ENCODE data around the gene CD3E.

CD3E gene

DNA sequence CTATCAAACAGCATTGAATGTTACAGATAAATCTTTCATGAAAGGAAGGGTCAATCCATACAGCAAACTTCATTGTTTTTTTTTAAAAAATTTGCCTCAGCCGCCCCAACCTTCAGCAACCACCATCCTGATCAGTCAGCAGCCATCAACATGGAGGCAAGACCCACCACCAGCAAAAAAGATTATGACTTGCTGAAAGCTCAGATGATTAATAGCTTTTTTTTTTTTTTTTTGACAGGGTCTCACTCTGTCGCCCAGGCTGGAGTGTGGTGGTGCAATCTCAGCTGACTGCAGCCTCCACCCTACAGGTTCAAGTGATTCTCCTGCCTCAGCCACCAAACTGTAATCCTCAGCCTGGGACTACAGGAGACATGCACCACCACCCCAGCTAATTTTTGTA, 18.0 kb upstream of the CD3E start:
- Histone ChIP-seq H3K9me3 (ENCODE audit: insufficient read depth, low read depth, low read length) (no peaks in the 10 kb centered on the region), H3K4me3 (ENCODE audit: low read length, poor library complexity, severe bottlenecking) (no peak overlapping the region), H3K79me2 (ENCODE audit: insufficient read depth, low read length) (no peaks in the 10 kb centered on the region), H3K9ac (ENCODE audit: low read depth, low read length, poor library complexity, severe bottlenecking) (no peak overlapping the region), H2AFZ (ENCODE audit: low read length) (no peak overlapping the region), H3K27me3 (ENCODE audit: insufficient read depth, low read length, poor library complexity, severe bottlenecking) (no peaks in the 10 kb centered on the region), H3K4me1 (ENCODE audit: insufficient read depth, low read length, poor library complexity, severe bottlenecking) (peaks cover 3% of the 10 kb centered on the region), H3K36me3 (ENCODE audit: insufficient read depth, low read length) (no peaks in the 10 kb centered on the region), H3K4me2 (ENCODE audit: low read depth, low read length, poor library complexity, severe bottlenecking) (no peak overlapping the region), H4K20me1 (ENCODE audit: insufficient read depth, low read length, poor library complexity, severe bottlenecking) (no peaks in the 10 kb centered on the region), H3F3A (ENCODE audit: low read depth) (no peaks in the 10 kb centered on the region), H3K9me2 (replicated peaks; ENCODE audit: low read depth, low read length) (no peaks in the 10 kb centered on the region)
- TF ChIP-seq EZH2phosphoT487 (IDR thresholded peaks at IDR 0.05; ENCODE audit: borderline replicate concordance) (no peak), CTCF (conservative IDR thresholded peaks at IDR 0.05; ENCODE audit: low read length) (no peak)

GRCh38 chr11:118287006-118287405, 17.5 kb upstream of the CD3E start:
- Histone ChIP-seq H3K36me3 (ENCODE audit: insufficient read depth, low read length) (no peaks in the 10 kb centered on the region), H3K4me2 (ENCODE audit: low read depth, low read length, poor library complexity, severe bottlenecking) (no peak overlapping the region), H2AFZ (ENCODE audit: low read length) (no peak overlapping the region), H4K20me1 (ENCODE audit: insufficient read depth, low read length, poor library complexity, severe bottlenecking) (no peaks in the 10 kb centered on the region), H3K9me3 (ENCODE audit: insufficient read depth, low read depth, low read length) (no peaks in the 10 kb centered on the region), H3K4me1 (ENCODE audit: insufficient read depth, low read length, poor library complexity, severe bottlenecking) (peaks cover 3% of the 10 kb centered on the region), H3K4me3 (ENCODE audit: low read length, poor library complexity, severe bottlenecking) (no peak overlapping the region), H3K9ac (ENCODE audit: low read depth, low read length, poor library complexity, severe bottlenecking) (no peak overlapping the region), H3K27me3 (ENCODE audit: insufficient read depth, low read length, poor library complexity, severe bottlenecking) (no peaks in the 10 kb centered on the region), H3K79me2 (ENCODE audit: insufficient read depth, low read length) (no peaks in the 10 kb centered on the region), H3F3A (ENCODE audit: low read depth) (no peaks in the 10 kb centered on the region), H3K9me2 (replicated peaks; ENCODE audit: low read depth, low read length) (no peaks in the 10 kb centered on the region)
- no peak for TF ChIP-seq EZH2phosphoT487 (IDR thresholded peaks at IDR 0.05; ENCODE audit: borderline replicate concordance)
- no peak for TF ChIP-seq CTCF (conservative IDR thresholded peaks at IDR 0.05; ENCODE audit: low read length)

DNA sequence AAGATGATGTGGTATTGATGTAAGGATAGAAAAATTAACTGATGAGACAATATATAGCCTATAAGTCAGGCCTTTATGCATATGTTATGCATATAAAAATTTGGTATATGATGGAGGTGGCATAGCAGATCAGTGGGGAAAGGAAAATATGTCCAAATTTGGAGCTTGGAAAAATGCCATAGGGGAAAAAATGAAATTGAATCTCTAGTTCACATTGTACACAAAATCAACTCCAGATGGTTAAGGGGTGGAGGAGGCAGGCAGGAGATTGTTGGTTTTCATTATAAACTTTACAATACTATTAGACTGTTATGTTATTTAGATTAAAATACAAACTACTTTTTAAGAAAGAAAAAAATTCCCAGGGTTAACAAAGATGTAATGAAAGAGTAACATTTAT, 15.1 kb upstream of the CD3E start:
- Histone ChIP-seq H3K9ac (ENCODE audit: low read depth, low read length, poor library complexity, severe bottlenecking) (no peak overlapping the region), H3K4me2 (ENCODE audit: low read depth, low read length, poor library complexity, severe bottlenecking) (no peak overlapping the region), H3K27me3 (ENCODE audit: insufficient read depth, low read length, poor library complexity, severe bottlenecking) (no peaks in the 10 kb centered on the region), H3K4me1 (ENCODE audit: insufficient read depth, low read length, poor library complexity, severe bottlenecking) (peaks cover 3% of the 10 kb centered on the region), H3K4me3 (ENCODE audit: low read length, poor library complexity, severe bottlenecking) (no peak overlapping the region), H3K9me3 (ENCODE audit: insufficient read depth, low read depth, low read length) (no peaks in the 10 kb centered on the region), H2AFZ (ENCODE audit: low read length) (no peak overlapping the region), H3F3A (ENCODE audit: low read depth) (no peaks in the 10 kb centered on the region), H3K36me3 (ENCODE audit: insufficient read depth, low read length) (no peaks in the 10 kb centered on the region), H3K79me2 (ENCODE audit: insufficient read depth, low read length) (no peaks in the 10 kb centered on the region), H3K9me2 (replicated peaks; ENCODE audit: low read depth, low read length) (no peaks in the 10 kb centered on the region), H4K20me1 (ENCODE audit: insufficient read depth, low read length, poor library complexity, severe bottlenecking) (no peaks in the 10 kb centered on the region)
- TF ChIP-seq EZH2phosphoT487 (IDR thresholded peaks at IDR 0.05; ENCODE audit: borderline replicate concordance) (no peak), CTCF (conservative IDR thresholded peaks at IDR 0.05; ENCODE audit: low read length) (no peak)

Measured in Loucy (cell line).